IMR-90 (cell line): ENCODE data around the gene BRS3.

Experiments
- BHLHE40 ChIP-seq: fragments of 150-350 bp; IDR thresholded peaks from 2 replicates; pipeline ENCODE4 v1.6.1; 2016; ENCODE audit warnings: mild to moderate bottlenecking, low read depth, low read length
- CTCF ChIP-seq: conservative IDR thresholded peaks from 2 replicates; pipeline ENCODE4 v1.5.1; 2012; ENCODE audit warnings: mild to moderate bottlenecking, low read depth, low read length, improper control_type of control experiment
- MAZ ChIP-seq: IDR thresholded peaks from 2 replicates; pipeline ENCODE4 v1.6.1; 2012; ENCODE audit warnings: low read depth, mild to moderate bottlenecking, low read length, improper control_type of control experiment, moderate library complexity, borderline replicate concordance
- MXI1 ChIP-seq: IDR thresholded peaks from 2 replicates; pipeline ENCODE4 v1.6.1; 2012; ENCODE audit warnings: low read depth, mild to moderate bottlenecking, low read length, moderate library complexity, borderline replicate concordance
- POLR2A ChIP-seq: IDR thresholded peaks from 2 replicates; pipeline ENCODE4 v1.6.1; 2012; ENCODE audit warnings: mild to moderate bottlenecking, low read depth, low read length
- RCOR1 ChIP-seq: IDR thresholded peaks from 2 replicates; pipeline ENCODE4 v1.6.1; 2012; ENCODE audit warnings: mild to moderate bottlenecking, low read length, improper control_type of control experiment; ENCODE audit not compliant: insufficient replicate concordance
- RFX5 ChIP-seq: IDR thresholded peaks from 2 replicates; pipeline ENCODE4 v1.8.0; 2012; ENCODE audit warnings: low read depth, mild to moderate bottlenecking, low read length, moderate library complexity
- SMC3 ChIP-seq: fragments of 150-350 bp; IDR thresholded peaks from 2 replicates; pipeline ENCODE4 v1.6.1; 2016; ENCODE audit warnings: low read depth, mild to moderate bottlenecking, antibody characterized with exemption, low read length, moderate library complexity
- TF ChIP-seq, protein P1 (sequence below): fragments of 150-350 bp; IDR thresholded peaks from 2 replicates; pipeline ENCODE4 v1.6.1; 2017; ENCODE audit warnings: mild to moderate bottlenecking, antibody characterized with exemption, low read length, low read depth

GRCh38 chrX:136476501-136476900, 11.2 kb upstream of the BRS3 start:
- TF ChIP-seq MXI1 (no peak), RCOR1 (no peak), CTCF (no peak), BHLHE40 (no peak), SMC3 (no peak), MAZ (no peak), RFX5 (no peak), POLR2A (no peak)
- TF ChIP-seq, protein P1, sequence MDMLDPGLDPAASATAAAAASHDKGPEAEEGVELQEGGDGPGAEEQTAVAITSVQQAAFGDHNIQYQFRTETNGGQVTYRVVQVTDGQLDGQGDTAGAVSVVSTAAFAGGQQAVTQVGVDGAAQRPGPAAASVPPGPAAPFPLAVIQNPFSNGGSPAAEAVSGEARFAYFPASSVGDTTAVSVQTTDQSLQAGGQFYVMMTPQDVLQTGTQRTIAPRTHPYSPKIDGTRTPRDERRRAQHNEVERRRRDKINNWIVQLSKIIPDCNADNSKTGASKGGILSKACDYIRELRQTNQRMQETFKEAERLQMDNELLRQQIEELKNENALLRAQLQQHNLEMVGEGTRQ = no peak
